PC-3 (cell line): ENCODE data around the gene COL9A3. TPM values are rescaled to one million over a fixed set of nuclear protein-coding genes. Genes with fewer than 3 reads are reported as not detected.

Experiments
- ATAC-seq: fragments of 200-7000 bp; cut with Tn5 transposase; 2 replicates; pipeline ENCODE4 v1.9.1; 2020; ENCODE audit warnings: mild to moderate bottlenecking, moderate library complexity
- BruUV-seq: library from RNA; stranded (reverse); fragments of 400-500 nt; replicated peaks from 2 replicates; lab custom pipeline; 2021; lab: Mats Ljungman, UMichigan
- CTCF ChIA-PET: fragments of 300-600 bp; sonication (Branson Sonifier 250); formaldehyde crosslinking; loops from one replicate; lab custom pipeline; 2022; ENCODE audit warnings: antibody characterized with exemption; lab: Charles Lee
- POLR2A ChIA-PET: fragments of 300-600 bp; sonication (Branson Sonifier 250); formaldehyde crosslinking; loops from one replicate; lab custom pipeline; 2022; ENCODE audit warnings: antibody characterized with exemption; ENCODE audit not compliant: unreplicated experiment; lab: Charles Lee
- DNase-seq: peaks from one replicate; pipeline ENCODE4 v3.0.0-alpha.2; 2015
- H2AFZ ChIP-seq: fragments of 300-600 bp; sonication (generic); 2 replicates; pipeline ENCODE4 v1.6.0; 2016; ENCODE audit warnings: antibody characterized with exemption, low read length
- H3F3A ChIP-seq: fragments of 300-600 bp; sonication (generic); one replicate; pipeline ENCODE4 v1.6.0; 2017; ENCODE audit warnings: antibody characterized with exemption, low read length, control low read depth, mild to moderate bottlenecking; ENCODE audit not compliant: unreplicated experiment
- H3K27ac ChIP-seq: fragments of 300-600 bp; sonication (generic); 2 replicates; pipeline ENCODE4 v1.5.1; 2016; ENCODE audit warnings: mild to moderate bottlenecking, low read length
- H3K27me3 ChIP-seq: fragments of 300-600 bp; sonication (generic); 2 replicates; pipeline ENCODE4 v1.6.1; 2016; ENCODE audit warnings: low read length, mixed read lengths
- H3K36me3 ChIP-seq: fragments of 300-600 bp; sonication (generic); 2 replicates; pipeline ENCODE4 v1.6.1; 2016; ENCODE audit warnings: low read depth, mixed run types, low read length, mixed read lengths
- H3K4me1 ChIP-seq: fragments of 300-600 bp; sonication (generic); 2 replicates; pipeline ENCODE4 v1.5.1; 2016; ENCODE audit warnings: low read length; ENCODE audit not compliant: insufficient read depth
- H3K4me2 ChIP-seq: fragments of 300-600 bp; sonication (generic); 2 replicates; pipeline ENCODE4 v1.6.0; 2016; ENCODE audit warnings: low read length
- H3K4me3 ChIP-seq: fragments of 300-600 bp; sonication (generic); 2 replicates; pipeline ENCODE4 v1.5.1; 2016; ENCODE audit warnings: mild to moderate bottlenecking, low read length, mixed read lengths
- H3K79me2 ChIP-seq: fragments of 300-600 bp; sonication (generic); 2 replicates; pipeline ENCODE4 v1.6.1; 2017; ENCODE audit warnings: low read length, mixed read lengths
- H3K9ac ChIP-seq: fragments of 300-600 bp; sonication (generic); 2 replicates; pipeline ENCODE4 v1.6.0; 2016; ENCODE audit warnings: mild to moderate bottlenecking, low read length
- H3K9me2 ChIP-seq: fragments of 300-600 bp; sonication (generic); replicated peaks from 2 replicates; pipeline ENCODE4 v1.6.1; 2016; ENCODE audit warnings: mixed run types, low read length, mixed read lengths
- H3K9me3 ChIP-seq: fragments of 300-600 bp; sonication (generic); 2 replicates; pipeline ENCODE4 v1.6.1; 2016; ENCODE audit warnings: low read length, mixed read lengths
- H4K20me1 ChIP-seq: fragments of 300-600 bp; sonication (generic); 2 replicates; pipeline ENCODE4 v1.6.1; 2016; ENCODE audit warnings: low read length, mixed read lengths
- EZH2 ChIP-seq: fragments of 300-600 bp; sonication (generic); IDR thresholded peaks from one replicate; pipeline ENCODE4 v1.6.1; 2017; ENCODE audit warnings: antibody characterized with exemption, mild to moderate bottlenecking, low read length; ENCODE audit not compliant: unreplicated experiment
- EZH2phosphoT487 ChIP-seq: fragments of 300-600 bp; sonication (generic); IDR thresholded peaks from 2 replicates; pipeline ENCODE4 v1.6.1; 2018; ENCODE audit warnings: mild to moderate bottlenecking, antibody characterized with exemption, low read length, borderline replicate concordance
- intact Hi-C: fragments of 100-400 bp; cut with micrococcal nuclease; formaldehyde crosslinking; loops from 2 replicates; pipeline ENCODE4 v1.9.0; 2023
- total RNA-seq: library from RNA; depleted of rRNA; stranded (reverse); fragments of >200 nt; gene quantifications from 2 replicates; pipeline ENCODE4 v1.2.3, GENCODE V29; 2014
- TF ChIP-seq, protein P1 (sequence below): fragments of 300-600 bp; sonication (generic); conservative IDR thresholded peaks from 2 replicates; pipeline ENCODE4 v1.5.1; 2017; ENCODE audit warnings: antibody characterized with exemption, low read depth, mild to moderate bottlenecking, low read length

COL9A3 gene
- total RNA-seq, 1 experiment from 2014 or later, result 14.3 TPM

DNA sequence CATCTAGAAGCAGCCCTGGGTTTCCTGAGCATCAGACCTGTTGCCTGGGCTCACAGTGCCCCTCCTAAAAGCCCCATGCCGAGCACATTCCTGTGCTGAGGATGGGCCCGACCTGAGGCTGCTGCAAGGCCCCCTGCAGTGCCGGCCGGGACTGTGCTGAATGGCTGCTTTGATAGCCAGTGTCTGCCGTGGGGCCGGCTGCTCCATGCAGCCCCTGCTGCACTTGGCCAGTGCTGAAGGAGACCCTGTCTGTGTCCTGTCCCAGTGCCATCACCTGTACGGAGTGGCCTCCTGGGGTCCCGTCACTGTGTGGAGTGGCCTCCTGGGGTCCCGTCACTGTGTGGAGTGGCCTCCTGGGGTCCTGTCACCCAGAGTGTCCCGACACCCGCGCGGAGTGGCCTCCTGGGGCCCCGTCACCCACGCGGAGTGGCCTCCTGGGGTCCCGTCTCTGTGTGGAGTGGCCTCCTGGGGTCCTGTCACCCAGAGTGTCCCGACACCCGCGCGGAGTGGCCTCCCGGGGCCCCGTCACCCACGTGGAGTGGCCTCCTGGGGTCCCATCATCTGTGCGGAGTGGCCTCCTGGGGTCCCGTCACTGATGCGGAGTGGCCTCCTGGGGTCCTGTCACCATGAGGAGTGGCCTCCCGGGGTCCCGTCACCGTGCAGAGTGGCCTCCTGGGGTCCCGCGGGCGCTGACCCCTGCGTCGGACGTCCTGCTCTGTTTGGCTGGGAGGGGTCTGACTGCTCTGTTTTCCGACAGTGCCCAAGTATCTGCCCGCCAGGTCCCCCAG is 7.0 kb downstream of the COL9A3 start:
- POLR2A ChIA-PET, result no interaction called here
- Histone ChIP-seq H3K36me3 (no peaks in the 10 kb centered on the region), H3K79me2 (no peaks in the 10 kb centered on the region), H3K4me1 (peaks cover 17% of the 10 kb centered on the region), H3K9ac (no peak overlapping the region), H3K4me3 (no peak overlapping the region), H4K20me1 (no peaks in the 10 kb centered on the region), H3K9me3 (no peaks in the 10 kb centered on the region), H3K9me2 (no peaks in the 10 kb centered on the region), H3K27ac (no peak overlapping the region), H2AFZ (no peak overlapping the region), H3F3A (no peaks in the 10 kb centered on the region), H3K4me2 (peak overlapping the region; percentile 97), H3K27me3 (no peaks in the 10 kb centered on the region)
- ATAC-seq, result no peak
- intact Hi-C loops, result loop anchor here (2.0 to 10.0 kb wide), 2 partner anchors 17 to 101 kb away; partner anchors contain the start of gene DIDO1
- no peak for TF ChIP-seq EZH2phosphoT487
- no peak for DNase-seq
- BruUV-seq, result no TSS peak
- CTCF ChIA-PET, result interaction anchor here (1.3 kb wide), 1 partner anchor 37 kb away, joined by 4 read pairs; the partner anchor contains the start of gene TCFL5

DNA sequence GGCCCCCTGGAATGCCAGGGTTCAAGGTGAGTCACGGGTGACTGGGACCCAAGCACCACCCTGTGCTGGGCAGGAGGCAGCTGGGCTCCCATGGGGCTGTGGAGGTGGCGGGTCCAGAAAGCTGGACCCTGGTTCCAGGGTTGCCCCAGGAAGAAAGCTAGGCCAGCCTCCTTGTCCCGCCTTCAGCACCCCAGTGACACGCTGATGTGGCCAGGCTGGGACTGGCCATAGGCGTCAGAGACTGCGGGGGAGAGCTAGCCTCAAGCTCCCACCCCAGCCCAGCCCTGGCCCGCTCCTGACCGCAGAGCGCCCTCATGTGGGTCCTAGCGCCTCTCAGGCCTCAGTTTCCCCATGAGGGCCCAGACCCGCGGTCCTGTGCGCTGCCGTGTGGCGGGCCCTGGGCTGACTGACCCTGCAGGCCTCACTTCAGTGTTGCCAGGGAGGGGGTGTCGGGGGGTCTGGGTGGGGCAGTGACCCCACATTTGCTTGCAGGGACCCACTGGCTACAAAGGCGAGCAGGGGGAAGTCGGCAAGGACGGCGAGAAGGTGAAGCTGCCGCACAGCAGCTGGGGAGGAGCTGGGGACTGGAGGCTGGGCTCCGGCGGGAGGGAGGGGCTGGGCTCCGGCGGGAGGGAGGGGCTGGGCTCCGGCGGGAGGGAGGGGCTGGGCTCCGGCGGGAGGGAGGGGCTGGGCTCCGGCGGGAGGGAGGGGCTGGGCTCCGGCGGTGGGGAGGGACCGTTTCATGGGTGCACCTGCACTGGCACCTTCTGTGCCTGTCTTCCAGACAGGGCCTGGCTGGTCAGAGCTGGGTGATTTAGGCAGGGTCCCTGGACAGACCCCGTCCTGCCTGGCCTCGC is 7.9 kb downstream of the COL9A3 start:
- H3K79me2 ChIP-seq, result no peaks in the 10 kb centered on the region
- POLR2A ChIA-PET, result interaction anchor here (0.8 to 0.9 kb wide), 2 partner anchors 16 to 37 kb away, joined by 5 to 7 read pairs; partner anchors contain the start of gene TCFL5
- H3F3A ChIP-seq, result no peaks in the 10 kb centered on the region
- no peaks in the 10 kb centered on the region for H3K9me3 ChIP-seq
- H3K4me2 ChIP-seq, result peak overlapping the region; percentile 97
- ATAC-seq (peak; percentile 65), DNase-seq (peak; percentile 42)
- H3K9me2 ChIP-seq, result no peaks in the 10 kb centered on the region
- intact Hi-C loops, result loop anchor here (10.0 kb wide), 1 partner anchor 100 kb away; the partner anchor contains the start of gene DIDO1
- peaks cover 9% of the 10 kb centered on the region for H3K4me1 ChIP-seq
- H4K20me1 ChIP-seq, result no peaks in the 10 kb centered on the region
- TF ChIP-seq, protein P1, sequence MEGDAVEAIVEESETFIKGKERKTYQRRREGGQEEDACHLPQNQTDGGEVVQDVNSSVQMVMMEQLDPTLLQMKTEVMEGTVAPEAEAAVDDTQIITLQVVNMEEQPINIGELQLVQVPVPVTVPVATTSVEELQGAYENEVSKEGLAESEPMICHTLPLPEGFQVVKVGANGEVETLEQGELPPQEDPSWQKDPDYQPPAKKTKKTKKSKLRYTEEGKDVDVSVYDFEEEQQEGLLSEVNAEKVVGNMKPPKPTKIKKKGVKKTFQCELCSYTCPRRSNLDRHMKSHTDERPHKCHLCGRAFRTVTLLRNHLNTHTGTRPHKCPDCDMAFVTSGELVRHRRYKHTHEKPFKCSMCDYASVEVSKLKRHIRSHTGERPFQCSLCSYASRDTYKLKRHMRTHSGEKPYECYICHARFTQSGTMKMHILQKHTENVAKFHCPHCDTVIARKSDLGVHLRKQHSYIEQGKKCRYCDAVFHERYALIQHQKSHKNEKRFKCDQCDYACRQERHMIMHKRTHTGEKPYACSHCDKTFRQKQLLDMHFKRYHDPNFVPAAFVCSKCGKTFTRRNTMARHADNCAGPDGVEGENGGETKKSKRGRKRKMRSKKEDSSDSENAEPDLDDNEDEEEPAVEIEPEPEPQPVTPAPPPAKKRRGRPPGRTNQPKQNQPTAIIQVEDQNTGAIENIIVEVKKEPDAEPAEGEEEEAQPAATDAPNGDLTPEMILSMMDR, result no peak
- no peak for TF ChIP-seq EZH2
- no peak for TF ChIP-seq EZH2phosphoT487
- BruUV-seq, result no TSS peak
- no peak overlapping the region for H3K9ac ChIP-seq
- H3K27ac ChIP-seq, result no peak overlapping the region
- H3K36me3 ChIP-seq, result no peaks in the 10 kb centered on the region
- CTCF ChIA-PET, result interaction anchor here (0.7 to 1.3 kb wide), 2 partner anchors 11 to 37 kb away, joined by 3 to 4 read pairs; partner anchors contain the start of gene TCFL5
- H3K4me3 ChIP-seq, result peak overlapping the region; percentile 62
- peak overlapping the region; percentile 77 for H2AFZ ChIP-seq
- H3K27me3 ChIP-seq, result no peaks in the 10 kb centered on the region

DNA sequence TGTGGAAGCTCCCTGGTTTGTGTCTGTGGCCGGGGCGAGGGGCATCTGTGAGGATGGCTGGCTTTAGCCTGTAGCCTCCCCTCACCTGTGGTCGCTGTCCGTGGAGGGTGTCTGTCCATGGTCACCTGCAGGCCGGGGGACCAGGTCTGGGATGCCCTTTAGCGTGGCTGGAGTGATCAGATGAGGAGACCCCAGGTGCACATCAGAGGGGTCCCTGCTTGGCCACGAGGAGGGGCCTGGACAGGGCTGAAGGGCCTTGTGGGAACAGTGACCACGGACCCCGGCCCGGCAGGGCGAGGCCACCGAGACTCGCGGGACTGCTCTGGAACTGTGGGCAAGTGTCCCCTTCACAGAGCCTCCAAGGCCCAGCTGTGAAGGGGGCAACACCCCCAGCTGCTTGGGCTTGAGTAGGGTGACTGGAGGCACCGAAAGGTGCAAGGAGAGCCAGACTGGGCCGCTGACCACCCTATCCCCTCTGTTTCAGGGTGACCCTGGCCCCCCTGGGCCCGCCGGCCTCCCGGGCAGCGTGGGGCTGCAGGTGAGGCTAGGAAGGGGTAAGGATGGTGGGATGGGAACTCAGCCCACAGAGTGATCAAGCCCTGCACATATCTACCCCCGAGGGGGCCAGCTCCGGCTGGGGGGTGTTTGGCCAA is 8.6 kb downstream of the COL9A3 start:
- Histone ChIP-seq H3K9ac (no peak overlapping the region), H3K27me3 (no peaks in the 10 kb centered on the region), H3K79me2 (no peaks in the 10 kb centered on the region), H3F3A (no peaks in the 10 kb centered on the region), H4K20me1 (no peaks in the 10 kb centered on the region), H3K36me3 (no peaks in the 10 kb centered on the region), H3K9me3 (no peaks in the 10 kb centered on the region), H3K27ac (no peak overlapping the region), H3K9me2 (no peaks in the 10 kb centered on the region), H3K4me3 (no peak overlapping the region), H2AFZ (no peak overlapping the region), H3K4me2 (no peak overlapping the region), H3K4me1 (peaks cover 8% of the 10 kb centered on the region)
- ChIA-PET POLR2A (interaction anchor here (0.8 to 0.9 kb wide), 2 partner anchors 15 to 36 kb away, joined by 5 to 7 read pairs; partner anchors contain the start of gene TCFL5), CTCF (interaction anchor here (1.3 kb wide), 1 partner anchor 36 kb away, joined by 4 read pairs; the partner anchor contains the start of gene TCFL5)
- BruUV-seq, result no TSS peak
- intact Hi-C loops, result loop anchor here (10.0 kb wide), 1 partner anchor 99 kb away; the partner anchor contains the start of gene DIDO1
- DNase-seq (no peak), ATAC-seq (no peak)
- TF ChIP-seq EZH2phosphoT487 (no peak), EZH2 (no peak)
- TF ChIP-seq, protein P1, result no peak
